KOPT-K1 (cell line): Measurements from ENCODE around the gene S100P.
"Not testable (repeated sequence)": the region's sequence is repeated elsewhere in the genome, so short reads cannot be mapped to it uniquely, and the experiment has no call there.

ENCODE experiments used
- H3K27ac ChIP-seq: fragments of 200-600 bp; sonication (generic); 2 replicates; pipeline ENCODE4 v1.5.1; 2016; ENCODE audit warnings: antibody characterized with exemption, mild to moderate bottlenecking, low read depth, low read length; ENCODE audit not compliant: poor library complexity, severe bottlenecking
- H3K36me3 ChIP-seq: fragments of 200-600 bp; sonication (generic); 2 replicates; pipeline ENCODE4 v1.5.1; 2017; ENCODE audit warnings: antibody characterized with exemption, mild to moderate bottlenecking, low read length, moderate library complexity; ENCODE audit not compliant: insufficient read depth
- H3K9me3 ChIP-seq: fragments of 200-600 bp; sonication (generic); 2 replicates; pipeline ENCODE4 v1.5.1; 2017; ENCODE audit warnings: antibody characterized with exemption, low read length, mild to moderate bottlenecking; ENCODE audit not compliant: insufficient read depth, poor library complexity, severe bottlenecking

The S100P gene

DNA sequence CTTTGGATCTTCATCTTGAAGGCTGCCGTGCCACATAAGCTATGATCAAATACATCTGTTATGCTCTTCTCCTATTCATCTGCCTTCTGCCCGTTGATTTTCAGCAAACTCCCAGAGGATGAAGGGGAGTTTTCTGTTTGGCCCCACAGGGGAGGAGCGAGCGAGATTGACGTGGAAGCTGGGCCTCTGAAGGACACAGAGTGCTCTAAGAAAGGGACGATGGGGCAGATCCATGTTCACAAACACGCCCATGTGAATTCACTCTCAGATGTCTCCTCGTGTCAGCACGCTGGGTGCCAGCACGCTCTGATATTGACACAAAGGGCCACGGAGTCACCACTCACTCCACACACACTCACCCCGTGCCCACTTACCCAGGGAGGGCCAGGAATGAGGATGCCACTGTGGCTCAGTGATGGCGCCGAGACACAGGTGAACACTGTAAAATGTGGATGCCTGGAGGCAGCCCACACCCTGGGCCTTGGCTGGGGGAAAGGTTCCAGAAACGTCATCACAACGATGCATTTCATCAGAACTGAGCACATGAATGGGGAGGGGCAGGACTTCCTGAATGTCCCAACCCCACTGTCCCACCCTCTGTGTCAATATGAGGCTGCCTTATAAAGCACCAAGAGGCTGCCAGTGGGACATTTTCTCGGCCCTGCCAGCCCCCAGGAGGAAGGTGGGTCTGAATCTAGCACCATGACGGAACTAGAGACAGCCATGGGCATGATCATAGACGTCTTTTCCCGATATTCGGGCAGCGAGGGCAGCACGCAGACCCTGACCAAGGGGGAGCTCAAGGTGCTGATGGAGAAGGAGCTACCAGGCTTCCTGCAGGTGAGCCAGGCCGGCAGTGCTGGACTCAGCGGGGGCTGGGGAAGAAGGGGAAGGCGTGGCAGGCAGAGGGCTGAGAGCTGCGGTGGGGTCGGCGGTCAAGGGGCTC lies at the start of gene S100P:
Gene S100P, plus strand, starts transcription at position 648 of the 946 bp plus-strand sequence. Its CDS starts 55 bp downstream, at position 703.
- H3K27ac ChIP-seq, result peak within 1 kb of the TSS; percentile 88
- H3K9me3 ChIP-seq, result no peaks in the 10 kb centered on the region
- no peaks in the 10 kb centered on the region for H3K36me3 ChIP-seq

DNA sequence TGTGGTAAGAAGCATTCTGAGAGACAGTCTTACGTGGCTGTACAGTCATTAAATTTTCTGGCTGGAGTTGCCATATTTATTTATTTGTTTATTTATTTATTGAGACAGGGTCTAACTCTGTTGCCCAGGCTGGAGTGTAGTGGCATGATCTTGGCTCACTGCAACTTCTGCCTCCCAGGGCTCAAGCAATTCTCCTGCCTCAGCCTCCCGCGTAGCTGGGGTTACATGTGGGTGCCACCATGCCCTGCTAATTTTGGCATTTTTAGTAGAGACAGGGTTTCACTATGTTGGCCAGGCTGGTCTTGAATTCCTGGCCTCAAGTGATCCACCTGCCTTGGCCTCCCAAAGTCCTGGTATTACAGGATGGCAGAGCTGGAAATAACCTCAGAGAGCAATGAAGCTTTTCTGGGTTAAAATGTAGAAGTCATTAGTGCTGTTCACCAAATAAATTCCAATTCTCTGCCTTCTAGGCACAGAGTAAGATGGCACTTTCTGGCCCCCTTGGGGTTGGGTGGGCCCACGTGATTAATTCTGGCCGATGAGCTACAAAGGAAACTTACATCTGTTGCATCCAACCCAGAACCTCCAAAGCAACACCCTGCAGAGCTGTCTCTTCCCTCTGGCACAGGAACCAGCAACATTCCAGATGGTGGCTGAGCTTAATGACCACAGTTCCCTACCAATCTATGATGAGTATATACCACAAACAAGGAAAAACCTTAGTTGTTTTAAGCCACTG lies 48.7 kb upstream of the S100P start:
- Histone ChIP-seq H3K36me3 (peaks cover 32% of the 10 kb centered on the region), H3K27ac (no peak overlapping the region), H3K9me3 (no peaks in the 10 kb centered on the region)

DNA sequence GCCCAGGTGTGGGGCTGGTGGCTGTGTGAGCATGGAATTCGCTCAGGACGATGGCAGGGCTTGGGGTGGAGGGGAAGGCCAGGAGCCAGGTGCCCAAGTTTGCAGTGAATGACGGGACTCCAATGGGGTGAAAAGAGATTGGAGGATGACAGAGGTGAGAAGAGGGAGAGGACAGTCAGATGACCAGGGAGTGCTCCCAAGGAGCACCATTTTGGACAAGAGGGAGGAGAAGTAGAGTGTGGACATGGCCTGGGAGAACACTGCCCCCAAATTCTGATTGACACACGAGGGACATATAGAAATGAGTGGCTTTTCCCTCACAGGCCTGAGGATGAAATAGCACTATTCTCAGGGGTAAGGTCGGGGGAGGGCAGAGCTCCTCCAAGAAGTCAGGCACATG lies 46.5 kb upstream of the S100P start:
- H3K9me3 ChIP-seq, result no peaks in the 10 kb centered on the region
- peaks cover 24% of the 10 kb centered on the region for H3K36me3 ChIP-seq
- no peak overlapping the region for H3K27ac ChIP-seq

DNA sequence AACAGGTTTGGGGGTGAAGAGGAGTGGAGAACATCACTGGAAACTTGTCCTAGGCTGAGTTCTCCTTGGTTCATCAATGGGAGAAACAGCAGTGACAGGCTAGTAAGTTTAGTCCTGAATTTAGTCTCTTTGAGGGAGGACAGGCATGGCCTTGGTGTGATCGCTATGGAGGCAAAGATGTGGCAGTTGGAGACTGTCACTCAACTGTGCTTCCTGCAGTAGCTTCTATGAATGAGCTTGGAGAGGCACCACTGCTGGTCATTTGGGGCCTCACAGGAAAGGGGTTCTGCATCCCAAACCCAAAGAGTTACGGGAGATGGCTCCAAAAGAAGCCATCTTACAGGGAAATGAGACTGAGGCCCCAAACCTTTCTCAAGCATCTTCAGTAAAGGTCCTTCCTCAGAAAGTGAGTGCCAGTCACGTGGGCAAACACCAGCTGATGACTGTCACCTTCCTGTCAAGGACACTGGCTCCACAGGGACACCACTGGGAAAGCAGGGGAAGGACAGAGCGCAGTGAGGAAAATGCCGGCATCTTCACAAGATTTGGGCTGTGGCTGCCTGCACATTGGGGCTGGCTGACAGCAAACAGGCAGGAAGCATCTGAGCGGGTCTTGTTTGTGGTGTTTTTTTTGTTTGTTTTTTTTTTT lies 46.0 kb upstream of the S100P start:
- peaks cover 19% of the 10 kb centered on the region for H3K36me3 ChIP-seq
- no peaks in the 10 kb centered on the region for H3K9me3 ChIP-seq

DNA sequence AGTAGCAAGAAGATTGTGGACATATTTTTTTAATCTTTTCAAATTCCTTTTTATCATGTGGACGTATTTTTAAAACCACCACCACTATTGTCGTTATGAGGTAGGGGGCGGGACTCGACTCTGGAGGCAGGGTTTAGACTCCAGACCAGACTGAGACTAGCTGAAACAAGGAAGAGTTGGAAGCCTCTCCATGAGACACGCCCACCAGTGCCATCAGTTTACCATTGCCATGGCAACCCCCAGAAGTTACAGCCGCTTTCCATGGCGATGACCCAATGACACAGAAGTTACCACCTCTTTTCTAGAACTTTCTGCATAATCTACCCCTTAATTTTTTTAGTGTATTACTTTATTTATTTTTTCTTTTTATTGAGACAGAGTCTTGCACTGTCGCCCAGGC lies 44.5 kb upstream of the S100P start:
- Histone ChIP-seq H3K27ac (no peak overlapping the region), H3K36me3 (peaks cover 3% of the 10 kb centered on the region; the same call in 1 of the 2 replicates), H3K9me3 (peaks cover 3% of the 10 kb centered on the region)

More for the DNA sequence above, 46.0 kb upstream of the S100P start:
- H3K27ac ChIP-seq, result no peak overlapping the region

DNA sequence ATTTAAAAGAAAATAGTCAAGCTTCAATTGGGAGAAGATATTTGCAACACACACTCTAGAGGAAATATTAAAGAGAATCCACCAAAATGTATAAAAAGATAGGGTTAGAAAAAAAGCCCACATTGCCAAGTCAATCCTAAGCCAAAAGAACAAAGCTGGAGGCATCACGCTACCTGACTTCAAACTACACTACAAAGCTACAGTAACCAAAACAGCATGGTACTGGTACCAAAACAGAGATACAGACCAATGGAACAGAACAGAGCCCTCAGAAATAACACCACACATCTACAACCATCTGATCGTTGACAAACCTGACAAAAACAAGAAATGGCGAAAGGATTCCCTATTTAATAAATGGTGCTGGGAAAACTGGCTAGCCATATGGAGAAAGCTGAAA lies 39.5 kb upstream of the S100P start:
- not testable (repeated sequence) for H3K27ac ChIP-seq, H3K9me3 ChIP-seq, H3K36me3 ChIP-seq

DNA sequence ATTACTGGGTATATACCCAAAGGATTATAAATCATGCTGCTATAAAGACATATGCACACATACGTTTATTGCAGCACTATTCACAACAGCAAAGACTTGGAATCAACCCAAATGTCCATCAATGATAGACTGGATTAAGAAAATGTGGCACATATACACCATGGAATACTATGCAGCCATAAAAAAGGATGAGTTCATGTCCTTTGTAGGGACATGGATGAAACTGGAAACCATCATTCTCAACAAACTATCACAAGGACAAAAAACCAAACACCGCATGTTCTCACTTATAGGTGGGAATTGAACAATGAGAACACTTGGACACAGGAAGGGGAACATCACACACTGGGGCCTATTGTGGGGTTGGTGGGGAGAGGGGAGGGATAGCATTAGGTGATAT lies 38.4 kb upstream of the S100P start:
- not testable (repeated sequence) for H3K9me3 ChIP-seq, H3K36me3 ChIP-seq, H3K27ac ChIP-seq

DNA sequence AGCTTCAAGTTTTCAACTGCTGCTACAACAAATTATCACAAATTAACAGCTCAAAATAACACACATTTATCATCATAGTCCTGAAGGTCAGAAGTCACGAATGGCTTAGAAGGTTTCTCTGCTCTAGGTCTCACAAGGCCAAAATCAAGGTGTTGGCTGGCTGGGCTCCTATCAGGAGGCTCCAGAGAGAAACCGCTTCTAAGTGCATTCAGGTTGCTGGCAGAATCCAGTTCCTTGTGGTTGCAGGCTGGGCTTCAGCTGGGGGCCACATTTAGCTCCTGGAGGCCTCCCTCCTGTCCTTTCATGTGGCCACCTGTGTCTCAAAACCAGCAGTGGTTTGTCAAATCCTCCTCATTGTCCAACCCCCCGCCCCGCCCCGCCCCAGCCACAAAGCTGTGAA lies 37.8 kb upstream of the S100P start:
- H3K27ac ChIP-seq, result no peak overlapping the region
- peaks cover 5% of the 10 kb centered on the region for H3K9me3 ChIP-seq
- no peaks in the 10 kb centered on the region for H3K36me3 ChIP-seq

DNA sequence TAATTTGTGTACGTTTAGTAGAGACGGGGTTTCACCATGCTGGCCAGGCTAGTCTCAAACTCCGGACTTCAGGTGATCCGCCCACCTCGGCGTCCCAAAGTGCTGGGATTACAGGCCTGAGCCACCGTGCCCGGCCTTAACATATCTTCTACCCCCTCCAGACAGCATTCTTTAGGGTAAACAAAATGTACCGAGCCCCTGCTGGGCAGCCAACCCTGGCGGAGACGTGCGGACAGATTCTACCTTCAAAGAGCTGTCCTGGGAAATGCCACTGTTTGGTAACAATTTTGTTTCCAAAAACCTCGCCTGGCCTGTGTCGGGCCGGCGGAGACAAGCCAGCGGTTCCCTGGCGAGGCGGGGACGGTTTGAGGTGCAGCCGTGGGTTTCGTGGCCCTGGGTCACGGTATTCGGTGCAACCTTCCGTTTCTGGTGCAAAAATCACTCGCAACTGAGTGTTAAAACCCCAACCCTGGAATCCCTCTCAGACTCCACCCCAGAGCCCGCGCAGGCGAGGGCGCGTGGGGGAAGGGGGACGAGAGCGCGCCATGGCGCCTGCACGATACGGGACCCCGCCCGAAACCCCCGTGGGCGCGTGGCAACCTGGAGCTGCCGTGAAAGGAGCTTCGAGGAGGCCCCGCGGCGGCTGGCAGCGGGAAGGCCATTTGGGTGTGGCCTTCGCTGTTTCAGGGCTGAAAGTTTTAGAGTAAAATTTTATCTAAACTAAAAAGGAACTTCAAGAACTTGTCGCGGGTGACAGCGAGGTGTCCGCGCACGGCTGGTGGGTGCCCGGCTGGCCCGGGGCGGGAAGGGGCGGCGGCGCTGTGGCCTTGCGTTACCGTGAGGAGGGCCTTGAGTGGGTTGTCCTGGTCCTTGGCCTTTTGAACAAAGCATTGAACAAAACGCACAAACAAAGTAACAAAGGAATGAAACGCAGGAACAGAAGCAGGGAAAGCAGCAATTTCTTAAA lies 36.2 kb upstream of the S100P start:
- no peak overlapping the region for H3K27ac ChIP-seq
- H3K9me3 ChIP-seq, result peaks cover 5% of the 10 kb centered on the region
- no peaks in the 10 kb centered on the region for H3K36me3 ChIP-seq

DNA sequence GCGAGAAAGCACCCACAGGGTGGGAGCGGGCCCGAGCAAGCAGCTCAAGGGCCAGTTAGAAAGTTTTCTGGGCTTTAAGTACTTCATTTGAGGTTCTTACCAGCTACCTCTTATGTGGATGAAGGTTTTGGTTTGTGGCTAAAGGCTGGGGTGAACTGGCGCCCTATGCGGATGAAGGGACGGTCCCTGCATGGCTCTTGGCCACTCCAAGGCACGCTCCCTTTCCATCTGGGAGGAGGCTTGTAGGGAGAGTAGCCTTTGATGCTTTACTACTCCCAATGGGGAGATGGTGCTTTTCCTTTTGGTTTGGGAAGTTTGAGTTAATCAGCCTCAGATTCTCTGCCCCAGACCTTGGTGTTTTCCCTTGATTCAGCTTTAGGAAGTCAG lies 35.5 kb upstream of the S100P start:
- peaks cover 5% of the 10 kb centered on the region for H3K9me3 ChIP-seq
- H3K36me3 ChIP-seq, result no peaks in the 10 kb centered on the region
- no peak overlapping the region for H3K27ac ChIP-seq

DNA sequence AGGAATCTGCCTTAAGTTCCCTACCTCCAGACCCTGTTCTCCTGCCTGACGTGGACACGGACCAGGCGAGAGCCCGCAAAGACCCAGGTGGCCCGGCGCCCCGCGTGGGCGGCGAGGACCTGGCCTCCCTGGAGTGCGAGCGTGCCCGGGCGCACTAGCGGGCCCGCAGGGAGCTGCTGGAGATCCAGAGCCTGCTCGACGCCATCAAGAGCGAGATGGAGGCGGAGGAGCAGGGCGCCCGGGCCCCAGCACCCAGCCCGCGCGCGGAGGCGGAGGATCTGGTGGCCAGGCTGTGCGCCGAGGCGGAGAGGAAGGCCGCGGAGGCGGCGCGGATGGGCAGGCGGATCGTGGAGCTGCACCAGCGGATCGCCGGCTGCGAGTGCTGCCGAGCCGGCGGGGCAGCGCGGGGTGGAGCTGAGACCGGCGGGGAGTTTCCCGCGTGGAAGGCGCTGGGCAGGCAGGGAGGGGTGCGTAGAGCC lies 35.0 kb upstream of the S100P start:
- H3K27ac ChIP-seq, result no peak overlapping the region
- no peaks in the 10 kb centered on the region for H3K36me3 ChIP-seq
- peaks cover 5% of the 10 kb centered on the region for H3K9me3 ChIP-seq

DNA sequence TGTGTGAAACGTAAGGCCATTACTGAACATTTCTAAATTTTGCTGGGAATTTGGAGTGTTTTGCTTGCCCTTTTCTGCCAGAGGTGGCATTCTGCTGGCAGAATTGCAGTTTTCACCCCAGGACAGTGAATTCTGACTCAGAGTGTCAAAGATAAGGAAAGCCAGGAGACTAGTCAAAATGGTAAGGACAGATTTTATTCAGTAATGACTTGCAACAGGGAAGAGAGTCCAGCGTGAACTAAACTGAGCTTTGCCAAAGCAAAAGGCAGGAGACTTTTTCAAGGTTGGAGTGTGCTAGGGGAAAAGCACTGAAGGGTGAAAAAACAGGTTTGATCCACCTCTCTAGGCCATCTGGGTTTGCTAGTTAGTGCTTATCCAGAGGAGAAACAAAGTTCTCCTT lies 33.8 kb upstream of the S100P start:
- Histone ChIP-seq H3K9me3 (no peaks in the 10 kb centered on the region), H3K27ac (no peak overlapping the region), H3K36me3 (no peaks in the 10 kb centered on the region)

DNA sequence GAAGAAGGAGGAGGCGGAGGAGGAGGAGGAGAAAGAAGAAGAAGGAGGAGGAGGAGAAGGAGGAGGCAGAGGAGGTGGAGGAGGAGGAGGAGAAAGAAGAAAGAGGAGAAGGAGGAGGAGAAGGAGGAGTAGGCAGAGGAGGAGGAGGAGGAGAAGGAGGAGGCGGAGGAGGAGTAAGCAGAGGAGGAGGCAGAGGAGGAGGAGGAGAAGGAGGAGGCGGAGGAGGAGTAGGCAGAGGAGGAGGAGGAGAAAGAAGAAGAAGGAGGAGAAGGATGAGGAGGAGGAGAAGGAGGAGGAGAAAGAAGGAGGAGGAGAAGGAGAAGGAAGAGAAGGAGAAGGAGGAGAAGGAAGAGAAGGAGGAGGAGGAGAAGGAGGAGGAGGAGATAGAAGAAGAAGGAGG lies 33.2 kb upstream of the S100P start:
- Histone ChIP-seq H3K9me3 (no peaks in the 10 kb centered on the region), H3K27ac (no peak overlapping the region), H3K36me3 (no peaks in the 10 kb centered on the region)

DNA sequence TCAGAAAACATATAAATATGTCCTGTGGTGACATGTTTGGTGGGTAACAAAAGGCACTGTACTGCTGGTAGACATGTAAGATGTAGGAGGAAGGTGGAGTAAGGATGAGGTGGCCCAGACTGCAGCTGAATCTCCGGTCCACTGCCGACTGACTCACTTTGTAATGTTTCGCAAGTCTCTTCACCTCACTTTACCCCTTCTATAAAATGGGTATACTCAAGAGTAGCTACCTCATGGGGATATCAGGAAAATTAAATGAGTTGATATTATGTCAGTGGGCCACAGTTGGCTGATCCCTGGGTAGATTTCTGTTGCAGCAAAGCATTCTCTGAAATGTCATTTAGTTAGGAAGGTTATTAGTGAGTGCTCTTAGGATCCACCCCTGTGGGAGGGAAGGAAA lies 31.1 kb upstream of the S100P start:
- H3K36me3 ChIP-seq, result no peaks in the 10 kb centered on the region
- H3K9me3 ChIP-seq, result no peaks in the 10 kb centered on the region
- H3K27ac ChIP-seq, result no peak overlapping the region
